Measurements from ENCODE around the gene PGS1. TPM values are rescaled to one million over a fixed set of nuclear protein-coding genes. Genes with fewer than 3 reads are reported as not detected.

Gene PGS1
- total RNA-seq, 1 experiment from 2014 or later = 27.5 TPM

DNA sequence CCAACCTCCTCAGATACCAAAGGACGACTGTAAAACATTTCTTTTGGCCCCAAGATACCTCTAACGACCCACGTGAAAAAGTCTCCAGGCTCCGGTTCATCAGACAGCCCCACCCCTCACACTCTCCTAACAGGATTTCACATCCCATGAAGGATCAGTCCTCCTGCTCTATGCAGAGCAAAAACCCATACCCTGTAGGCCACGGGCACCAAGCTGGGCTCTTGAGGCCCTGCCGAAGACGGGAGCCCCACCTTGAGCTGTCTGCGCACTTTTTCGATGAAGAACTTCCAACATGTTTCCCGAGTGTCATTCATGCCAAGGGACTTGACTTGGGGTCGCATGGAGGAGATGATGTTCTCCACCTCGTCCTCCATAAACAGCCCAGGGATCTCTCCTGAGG is 89.9 kb downstream of the PGS1 start:
- DNase-seq (ENCODE audit: extremely low read depth, low read depth) = no peak

DNA sequence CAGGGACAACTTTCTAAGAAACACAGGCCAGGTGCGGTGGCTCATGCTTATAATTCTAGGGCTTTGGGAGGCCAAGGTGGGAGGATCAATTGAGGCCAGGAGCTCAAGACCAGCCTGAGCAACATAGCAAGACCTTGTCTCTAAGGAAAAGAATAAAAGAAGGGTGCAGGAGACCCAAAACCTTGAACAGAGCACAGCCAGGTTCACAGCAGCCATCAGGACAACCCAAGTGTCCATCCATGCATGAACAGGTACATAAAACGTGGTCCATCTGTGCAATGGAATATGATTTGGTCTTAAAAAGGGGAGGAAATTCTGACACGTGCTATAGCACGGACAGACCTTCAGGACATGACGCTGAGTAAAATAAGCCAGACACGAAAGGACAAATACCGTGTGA is 91.0 kb downstream of the PGS1 start:
- no peak for DNase-seq (ENCODE audit: extremely low read depth, low read depth)

DNA sequence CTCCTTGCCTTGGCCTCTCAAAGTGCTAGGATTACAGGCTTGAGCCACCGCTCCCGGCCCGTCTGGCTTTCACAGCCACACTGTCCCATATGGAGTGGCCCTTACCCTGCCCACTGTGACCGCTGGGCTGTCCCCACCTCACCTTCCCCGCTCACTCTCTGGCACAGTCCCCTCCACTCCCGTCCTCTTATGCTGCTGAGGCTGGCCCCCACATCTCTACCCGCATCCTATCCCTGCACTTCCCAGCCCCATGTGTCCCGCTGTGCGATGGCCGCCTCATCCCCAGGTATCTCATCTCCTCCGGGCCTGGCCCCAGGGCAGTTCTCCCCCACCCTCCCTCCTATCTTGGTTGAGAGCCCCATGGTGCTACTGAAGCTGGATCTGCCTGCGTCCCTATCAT is 93.2 kb downstream of the PGS1 start:
- DNase-seq (ENCODE audit: extremely low read depth, low read depth) = no peak

DNA sequence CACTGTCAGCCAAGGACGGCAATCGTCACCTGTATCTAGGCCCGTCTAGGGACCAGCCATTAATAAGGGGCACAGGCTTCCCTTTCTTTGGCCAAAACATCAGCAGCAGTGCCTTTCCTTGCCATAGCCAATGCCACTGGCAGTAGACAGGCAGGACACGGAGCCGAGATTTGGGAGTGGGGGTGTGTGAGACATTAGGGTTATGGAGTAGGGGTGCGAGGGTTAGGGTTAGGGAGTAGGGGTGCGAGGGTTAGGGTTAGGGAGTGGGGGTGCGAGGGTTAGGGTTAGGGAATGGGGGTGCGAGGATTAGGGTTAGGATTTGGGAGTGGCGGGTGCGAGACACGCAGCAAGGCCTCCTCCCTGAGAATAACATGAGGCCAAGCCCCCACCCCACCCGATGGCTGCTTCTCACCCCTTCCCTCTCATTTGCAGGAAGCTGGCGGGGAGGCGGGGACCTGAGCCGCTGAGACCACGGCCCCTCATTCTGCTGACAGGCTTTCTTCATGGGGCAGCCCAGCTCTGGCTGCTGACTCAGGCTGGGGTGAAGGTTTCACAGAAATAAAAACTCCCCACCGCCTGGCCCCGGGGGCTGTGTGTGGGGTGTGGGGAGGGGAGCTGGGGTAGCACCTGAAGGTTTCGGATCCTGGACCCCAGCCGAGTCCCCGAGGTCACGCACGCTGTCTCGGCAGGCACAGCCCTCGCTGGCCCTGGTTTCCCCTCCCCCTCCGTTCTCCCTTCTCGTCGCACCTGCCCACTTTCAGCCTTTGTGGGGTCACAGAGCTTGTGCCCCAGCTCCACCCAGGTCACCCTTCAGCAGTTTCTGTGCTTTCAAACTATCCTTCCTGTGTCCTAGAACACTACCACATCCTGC is 93.8 kb downstream of the PGS1 start:
- no peak for DNase-seq (ENCODE audit: extremely low read depth, low read depth)

DNA sequence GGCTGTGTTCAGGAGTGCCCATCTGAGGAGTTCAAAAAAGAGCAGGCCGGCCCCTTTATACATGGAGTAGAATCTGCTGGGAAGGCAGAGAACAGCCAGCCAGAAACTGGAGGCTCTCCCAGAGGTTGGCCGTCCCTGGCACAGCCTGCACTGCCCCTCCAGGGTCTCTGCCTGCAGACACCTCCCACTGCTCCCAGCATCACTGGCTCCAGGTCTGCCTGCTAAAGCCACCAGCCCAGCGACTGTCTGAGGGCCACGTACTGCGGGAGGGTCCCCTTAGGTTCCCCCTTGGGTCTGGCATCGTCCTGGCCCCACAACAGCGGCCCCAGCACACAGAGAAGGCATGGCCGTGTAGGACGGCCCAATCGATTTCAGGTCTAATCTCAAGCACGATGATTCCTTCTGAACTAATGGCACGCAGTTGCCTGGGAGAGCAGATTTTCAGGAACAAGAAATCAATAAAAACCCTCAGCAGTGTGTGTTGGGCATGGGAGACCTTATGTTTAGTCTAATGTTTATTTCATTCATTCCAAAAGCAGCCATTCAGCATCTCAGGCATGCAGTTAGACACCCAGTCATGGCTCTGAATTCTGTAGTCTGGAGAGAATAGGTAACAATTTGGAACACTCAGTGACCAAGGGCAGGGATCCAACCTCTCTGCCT is 95.6 kb downstream of the PGS1 start:
- no peak for DNase-seq (ENCODE audit: extremely low read depth, low read depth)

Small RNA genes lying within 50 kb of the gene (small RNA-seq; reads per million reads assigned to genes)
- gene RF00415 = 0 reads per million in 2 experiments
- gene RN7SL236P = 0 to 0.06 reads per million in 2 experiments

Other genes with a start within 250 kb of the PGS1 start
- gene TMC6, start 249.9 kb upstream of the PGS1 start, total RNA-seq (2014; rRNA removed; shearing (Covaris generic)) = 17.2 TPM in 2 replicates
- 0.30 TPM in 1 of 2 replicates, not detected in the other for gene TMC8, start 247.9 kb upstream of the PGS1 start, total RNA-seq (2014; rRNA removed; shearing (Covaris generic))
- gene C17orf99, start 232.3 kb upstream of the PGS1 start, total RNA-seq (2014; rRNA removed; shearing (Covaris generic)) = not detected in 2 replicates
- 61.7 and 68.8 TPM in 2 replicates for gene SYNGR2, start 210.1 kb upstream of the PGS1 start, total RNA-seq (2014; rRNA removed; shearing (Covaris generic))
- gene TK1, start 191.6 kb upstream of the PGS1 start, total RNA-seq (2014; rRNA removed; shearing (Covaris generic)) = 36.4 and 40.1 TPM in 2 replicates
- gene AFMID, start 191.3 kb upstream of the PGS1 start, total RNA-seq (2014; rRNA removed; shearing (Covaris generic)) = 63.2 and 75.6 TPM in 2 replicates
- gene BIRC5, start 164.4 kb upstream of the PGS1 start, total RNA-seq (2014; rRNA removed; shearing (Covaris generic)) = 138 and 149 TPM in 2 replicates
- gene TMEM235, start 147.0 kb upstream of the PGS1 start, total RNA-seq (2014; rRNA removed; shearing (Covaris generic)) = not detected in 2 replicates
- 404 and 479 TPM in 2 replicates for gene SOCS3, start 18.6 kb upstream of the PGS1 start, total RNA-seq (2014; rRNA removed; shearing (Covaris generic))
- 1.8 and 2.2 TPM in 2 replicates for gene DNAH17, start 198.7 kb downstream of the PGS1 start, total RNA-seq (2014; rRNA removed; shearing (Covaris generic))

Data from NCI-H460 (cell line).